ENCODE measurements around the gene BAAT. TPM values are rescaled to one million over a fixed set of nuclear protein-coding genes. Genes with fewer than 3 reads are reported as not detected.

The BAAT gene
- total and polyA plus RNA-seq, 2 of the 4 experiments (the other 2 are of a cell fraction), result not detected

Small RNA genes within 50 kb of the gene (microRNA-seq; reads per million reads assigned to microRNA genes)
- not detected for gene RF00322 (ENCODE audit: insufficient read depth, insufficient read length)

Small RNA genes within 50 kb of the gene (small RNA-seq; reads per million reads assigned to genes)
- gene RF00322, result 0 reads per million in 5 experiments

Other genes with a start within 250 kb of the BAAT start
- gene MRPL50, start 13.6 kb upstream of the BAAT start, total RNA-seq (2012; rRNA removed), result 8.6 and 11.1 TPM in 2 replicates
- gene MRPL50, start 13.6 kb upstream of the BAAT start, polyA plus RNA-seq (2012; rRNA removed), result 6.4 and 7.5 TPM in 2 replicates
- 19.9 and 21.4 TPM in 2 replicates for gene ZNF189, start 13.8 kb upstream of the BAAT start, total RNA-seq (2012; rRNA removed)
- gene ZNF189, start 13.8 kb upstream of the BAAT start, polyA plus RNA-seq (2012; rRNA removed), result 3.7 and 5.9 TPM in 2 replicates
- gene ALDOB, start 50.8 kb upstream of the BAAT start, total RNA-seq (2012; rRNA removed), result not detected in 2 replicates
- gene ALDOB, start 50.8 kb upstream of the BAAT start, polyA plus RNA-seq (2012; rRNA removed), result not detected in 2 replicates
- 21.3 and 30.8 TPM in 2 replicates for gene RNF20, start 148.8 kb upstream of the BAAT start, total RNA-seq (2012; rRNA removed)
- gene RNF20, start 148.8 kb upstream of the BAAT start, polyA plus RNA-seq (2012; rRNA removed), result 10.1 and 13.7 TPM in 2 replicates
- not detected in 2 replicates for gene PPP3R2, start 210.0 kb upstream of the BAAT start, total RNA-seq (2012; rRNA removed)
- gene PPP3R2, start 210.0 kb upstream of the BAAT start, polyA plus RNA-seq (2012; rRNA removed), result not detected in 2 replicates

All from IMR-90 (cell line).